ENCODE measurements around the gene ADPRS. TPM values are rescaled to one million over a fixed set of nuclear protein-coding genes. Genes with fewer than 3 reads are reported as not detected.

ADPRS gene
- total and polyA plus RNA-seq, 8 donors: 6.1 to 28.8 (median 10.7) TPM

DNA sequence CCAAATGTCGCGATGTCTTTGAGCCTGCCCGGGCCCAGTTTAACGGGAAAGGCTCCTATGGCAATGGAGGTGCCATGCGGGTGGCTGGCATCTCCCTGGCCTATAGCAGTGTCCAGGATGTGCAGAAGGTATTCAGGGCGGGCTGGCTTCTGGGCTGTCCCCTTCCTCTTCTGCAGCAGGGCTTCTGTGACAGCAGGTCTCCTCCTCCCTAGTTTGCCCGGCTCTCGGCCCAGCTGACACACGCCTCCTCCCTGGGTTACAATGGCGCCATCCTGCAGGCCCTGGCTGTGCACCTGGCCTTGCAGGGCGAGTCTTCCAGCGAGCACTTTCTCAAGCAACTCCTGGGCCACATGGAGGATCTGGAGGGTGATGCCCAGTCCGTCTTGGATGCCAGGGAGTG lies 3.0 kb downstream of the ADPRS start:
- ATAC-seq: no peak
- FAIRE-seq: no peak
- TF ChIP-seq, protein P1, sequence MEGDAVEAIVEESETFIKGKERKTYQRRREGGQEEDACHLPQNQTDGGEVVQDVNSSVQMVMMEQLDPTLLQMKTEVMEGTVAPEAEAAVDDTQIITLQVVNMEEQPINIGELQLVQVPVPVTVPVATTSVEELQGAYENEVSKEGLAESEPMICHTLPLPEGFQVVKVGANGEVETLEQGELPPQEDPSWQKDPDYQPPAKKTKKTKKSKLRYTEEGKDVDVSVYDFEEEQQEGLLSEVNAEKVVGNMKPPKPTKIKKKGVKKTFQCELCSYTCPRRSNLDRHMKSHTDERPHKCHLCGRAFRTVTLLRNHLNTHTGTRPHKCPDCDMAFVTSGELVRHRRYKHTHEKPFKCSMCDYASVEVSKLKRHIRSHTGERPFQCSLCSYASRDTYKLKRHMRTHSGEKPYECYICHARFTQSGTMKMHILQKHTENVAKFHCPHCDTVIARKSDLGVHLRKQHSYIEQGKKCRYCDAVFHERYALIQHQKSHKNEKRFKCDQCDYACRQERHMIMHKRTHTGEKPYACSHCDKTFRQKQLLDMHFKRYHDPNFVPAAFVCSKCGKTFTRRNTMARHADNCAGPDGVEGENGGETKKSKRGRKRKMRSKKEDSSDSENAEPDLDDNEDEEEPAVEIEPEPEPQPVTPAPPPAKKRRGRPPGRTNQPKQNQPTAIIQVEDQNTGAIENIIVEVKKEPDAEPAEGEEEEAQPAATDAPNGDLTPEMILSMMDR (IDR thresholded peaks at IDR 0.05): no peak
- Histone ChIP-seq H3K27me3 (no peaks in the 10 kb centered on the region), H3K4me3 (no peak overlapping the region), H3K9me3 (no peaks in the 10 kb centered on the region), H3K27ac (no peak overlapping the region), H3K36me3 (peaks cover 0 to 13% (median 6%) of the 10 kb centered on the region in 3 donors), H3K4me1 (peaks cover 0 to 9% (median 5%) of the 10 kb centered on the region in 3 donors)
- intact Hi-C loops (cut with DNase I): loop anchor here in 2 of 3 donors (10.0 kb wide), 4 partner anchors 93 to 333 kb away; no protein-coding TSS in a partner anchor
- 90 to 93% methylated on average over 13 of the region's 13 CpGs for WGBS, 2 donors
- peak in 3 of 6 donors; percentile 13 to 42 (median 32) for DNase-seq

DNA sequence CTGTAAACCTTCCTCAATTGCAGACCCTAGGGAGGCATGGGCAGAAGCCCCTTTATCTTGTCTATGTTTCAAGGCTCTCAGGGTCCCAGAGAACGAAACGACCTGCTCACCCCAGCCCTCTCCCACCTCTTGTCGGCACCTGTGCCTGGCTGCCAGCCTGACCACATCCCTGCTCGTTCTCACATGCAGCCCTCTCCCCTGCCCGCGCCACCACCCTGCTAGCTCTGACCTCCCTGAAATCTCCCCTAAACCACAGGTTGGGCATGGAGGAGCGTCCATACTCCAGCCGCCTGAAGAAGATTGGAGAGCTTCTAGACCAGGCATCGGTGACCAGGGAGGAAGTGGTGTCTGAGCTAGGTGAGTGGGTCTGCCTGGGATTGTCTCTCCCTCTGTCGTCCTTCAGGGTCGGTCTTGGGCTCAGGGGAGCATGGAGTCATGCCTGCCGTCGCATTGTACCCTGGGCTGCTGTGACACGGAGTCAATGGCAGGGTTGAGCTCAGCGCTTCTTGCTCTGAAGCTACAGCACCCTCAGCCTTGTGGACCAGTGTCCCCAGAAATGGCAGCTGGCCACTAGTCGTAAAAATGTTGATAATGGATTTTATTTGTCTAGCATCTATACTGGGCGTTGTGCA lies 3.6 kb downstream of the ADPRS start:
- DNase-seq (peak in 3 of 6 donors; percentile 13 to 55 (median 23)), FAIRE-seq (no peak), ATAC-seq (no peak)
- Histone ChIP-seq H3K9me3 (no peaks in the 10 kb centered on the region), H3K36me3 (peaks cover 0 to 13% (median 6%) of the 10 kb centered on the region in 3 donors), H3K27ac (no peak overlapping the region), H3K4me1 (peaks cover 0 to 9% (median 5%) of the 10 kb centered on the region in 3 donors), H3K27me3 (no peaks in the 10 kb centered on the region), H3K4me3 (no peak overlapping the region)
- intact Hi-C loops (cut with DNase I): loop anchor here in 2 of 3 donors (10.0 kb wide), 4 partner anchors 93 to 333 kb away; no protein-coding TSS in a partner anchor
- TF ChIP-seq, protein P1 (IDR thresholded peaks at IDR 0.05): no peak
- WGBS, 2 donors: 90% methylated on average over 17 of the region's 17 CpGs

DNA sequence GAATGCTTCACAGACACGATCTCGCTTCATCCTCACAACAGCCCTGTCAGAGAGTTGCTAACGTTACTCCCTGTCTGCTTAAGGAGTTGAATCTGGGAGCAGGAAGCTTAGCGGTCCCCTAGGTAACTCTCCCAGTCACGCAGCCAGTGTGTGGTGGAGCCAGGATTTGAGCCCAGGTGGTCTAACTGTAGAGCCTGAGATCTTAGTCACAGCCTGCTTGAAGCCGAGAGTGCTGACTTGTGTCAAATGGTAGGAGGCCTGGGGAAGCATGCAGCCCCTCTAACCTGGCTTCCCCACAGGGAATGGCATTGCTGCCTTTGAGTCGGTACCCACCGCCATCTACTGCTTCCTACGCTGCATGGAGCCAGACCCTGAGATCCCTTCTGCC lies 4.1 kb downstream of the ADPRS start:
- TF ChIP-seq, protein P1 (IDR thresholded peaks at IDR 0.05): no peak
- Histone ChIP-seq H3K27me3 (no peaks in the 10 kb centered on the region), H3K4me3 (no peak overlapping the region), H3K4me1 (peaks cover 0 to 9% (median 5%) of the 10 kb centered on the region in 3 donors), H3K36me3 (peaks cover 0 to 13% (median 6%) of the 10 kb centered on the region in 3 donors), H3K9me3 (no peaks in the 10 kb centered on the region), H3K27ac (no peak overlapping the region)
- FAIRE-seq (no peak), ATAC-seq (no peak), DNase-seq (peak in 1 of 6 donors; percentile 19)
- intact Hi-C loops (cut with DNase I): loop anchor here in 2 of 3 donors (10.0 kb wide), 4 partner anchors 92 to 332 kb away; no protein-coding TSS in a partner anchor
- WGBS, 2 donors: 89 to 94% methylated on average over 9 of the region's 9 CpGs

DNA sequence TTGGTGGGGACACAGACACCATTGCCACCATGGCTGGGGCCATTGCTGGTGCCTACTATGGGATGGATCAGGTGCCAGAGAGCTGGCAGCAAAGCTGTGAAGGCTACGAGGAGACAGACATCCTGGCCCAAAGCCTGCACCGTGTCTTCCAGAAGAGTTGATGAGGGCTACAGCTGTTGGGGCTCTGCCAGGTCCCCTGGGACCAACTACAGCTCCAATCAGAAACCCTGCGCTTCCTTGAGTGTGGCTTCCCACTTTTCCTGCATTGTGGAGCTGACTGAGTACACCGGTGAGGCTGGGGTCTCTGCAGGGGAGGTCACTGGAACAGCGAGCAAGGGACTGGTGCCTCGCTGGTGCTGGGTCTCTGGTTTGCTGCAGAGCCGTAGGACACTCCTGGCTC lies 4.5 kb downstream of the ADPRS start:
- DNase-seq (peak in 1 of 6 donors; percentile 40), FAIRE-seq (no peak), ATAC-seq (no peak)
- no peaks in the 10 kb centered on the region for H3K27me3 ChIP-seq
- TF ChIP-seq, protein P1 (IDR thresholded peaks at IDR 0.05): no peak
- H3K27ac ChIP-seq: no peak overlapping the region
- no peak overlapping the region for H3K4me3 ChIP-seq
- 84 to 91% methylated on average over 7 of the region's 7 CpGs for WGBS, 2 donors
- H3K4me1 ChIP-seq: peaks cover 0 to 9% (median 5%) of the 10 kb centered on the region in 3 donors
- H3K36me3 ChIP-seq: peaks cover 0 to 13% (median 6%) of the 10 kb centered on the region in 3 donors
- H3K9me3 ChIP-seq: no peaks in the 10 kb centered on the region
- intact Hi-C loops (cut with DNase I): loop anchor here in 2 of 3 donors (10.0 kb wide), 4 partner anchors 92 to 332 kb away; no protein-coding TSS in a partner anchor

DNA sequence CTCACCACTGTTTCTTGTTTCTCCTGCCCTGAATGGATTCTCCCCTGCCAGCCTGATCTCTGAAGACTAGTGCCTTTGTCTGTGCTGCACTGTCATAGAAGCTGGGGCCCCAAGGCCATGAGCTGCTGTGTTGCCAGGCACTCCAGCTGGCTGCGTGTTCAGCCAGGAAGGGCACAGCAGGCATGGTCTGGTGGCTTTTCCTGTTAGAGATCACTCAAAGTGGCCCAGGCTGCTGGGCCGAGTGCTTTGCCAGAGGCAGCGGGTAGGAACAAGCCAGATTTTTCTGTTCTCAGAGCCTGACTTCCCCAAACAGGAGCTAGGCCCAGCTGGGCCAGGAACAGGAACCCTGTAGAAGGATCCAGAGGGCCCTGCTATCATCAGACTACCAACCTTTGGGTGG lies 5.2 kb downstream of the ADPRS start:
- WGBS, 2 donors: 72 to 79% methylated on average over 3 of the region's 3 CpGs
- no peak for FAIRE-seq
- no peak overlapping the region for H3K27ac ChIP-seq
- H3K4me3 ChIP-seq: no peak overlapping the region
- no peaks in the 10 kb centered on the region for H3K27me3 ChIP-seq
- TF ChIP-seq, protein P1 (IDR thresholded peaks at IDR 0.05): no peak
- peak in 1 of 6 donors; percentile 54 for DNase-seq
- H3K4me1 ChIP-seq: peaks cover 0 to 9% (median 5%) of the 10 kb centered on the region in 3 donors
- no peaks in the 10 kb centered on the region for H3K9me3 ChIP-seq
- intact Hi-C loops (cut with DNase I): loop anchor here in 2 of 3 donors (10.0 kb wide), 4 partner anchors 91 to 331 kb away; no protein-coding TSS in a partner anchor
- peaks cover 0 to 13% (median 6%) of the 10 kb centered on the region in 3 donors for H3K36me3 ChIP-seq
- peak in 2 of 4 donors; percentile 17 to 42 for ATAC-seq
